HG03432 (cell line): ENCODE measurements around the gene SYDE2.
A peak's percentile ranks its signal among the peaks of the same experiment; 100 is the strongest.
"Not testable (repeated sequence)": the region's sequence is repeated elsewhere in the genome, so short reads cannot be mapped to it uniquely, and the experiment has no call there.

Experiments used
- ATAC-seq: cut with Tn5 transposase; IDR thresholded peaks from one replicate; pipeline ENCODE4 v1.9.1; 2021; ENCODE audit warnings: mild to moderate bottlenecking, moderate library complexity; ENCODE audit not compliant: unreplicated experiment

The SYDE2 gene, protein sequence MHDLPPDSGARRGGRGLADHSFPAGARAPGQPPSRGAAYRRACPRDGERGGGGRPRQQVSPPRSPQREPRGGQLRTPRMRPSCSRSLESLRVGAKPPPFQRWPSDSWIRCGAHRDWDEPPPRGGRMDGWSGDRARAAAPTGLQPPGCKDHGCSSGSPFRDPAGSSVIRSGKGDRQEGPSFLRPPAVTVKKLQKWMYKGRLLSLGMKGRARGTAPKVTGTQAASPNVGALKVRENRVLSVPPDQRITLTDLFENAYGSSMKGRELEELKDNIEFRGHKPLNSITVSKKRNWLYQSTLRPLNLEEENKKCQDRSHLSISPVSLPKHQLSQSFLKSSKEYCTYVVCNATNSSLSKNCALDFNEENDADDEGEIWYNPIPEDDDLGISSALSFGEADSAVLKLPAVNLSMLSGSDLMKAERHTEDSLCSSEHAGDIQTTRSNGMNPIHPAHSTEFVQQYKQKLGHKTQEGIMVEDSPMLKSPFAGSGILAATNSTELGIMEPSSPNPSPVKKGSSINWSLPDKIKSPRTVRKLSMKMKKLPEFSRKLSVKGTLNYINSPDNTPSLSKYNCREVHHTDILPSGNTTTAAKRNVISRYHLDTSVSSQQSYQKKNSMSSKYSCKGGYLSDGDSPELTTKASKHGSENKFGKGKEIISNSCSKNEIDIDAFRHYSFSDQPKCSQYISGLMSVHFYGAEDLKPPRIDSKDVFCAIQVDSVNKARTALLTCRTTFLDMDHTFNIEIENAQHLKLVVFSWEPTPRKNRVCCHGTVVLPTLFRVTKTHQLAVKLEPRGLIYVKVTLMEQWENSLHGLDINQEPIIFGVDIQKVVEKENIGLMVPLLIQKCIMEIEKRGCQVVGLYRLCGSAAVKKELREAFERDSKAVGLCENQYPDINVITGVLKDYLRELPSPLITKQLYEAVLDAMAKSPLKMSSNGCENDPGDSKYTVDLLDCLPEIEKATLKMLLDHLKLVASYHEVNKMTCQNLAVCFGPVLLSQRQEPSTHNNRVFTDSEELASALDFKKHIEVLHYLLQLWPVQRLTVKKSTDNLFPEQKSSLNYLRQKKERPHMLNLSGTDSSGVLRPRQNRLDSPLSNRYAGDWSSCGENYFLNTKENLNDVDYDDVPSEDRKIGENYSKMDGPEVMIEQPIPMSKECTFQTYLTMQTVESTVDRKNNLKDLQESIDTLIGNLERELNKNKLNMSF

DNA sequence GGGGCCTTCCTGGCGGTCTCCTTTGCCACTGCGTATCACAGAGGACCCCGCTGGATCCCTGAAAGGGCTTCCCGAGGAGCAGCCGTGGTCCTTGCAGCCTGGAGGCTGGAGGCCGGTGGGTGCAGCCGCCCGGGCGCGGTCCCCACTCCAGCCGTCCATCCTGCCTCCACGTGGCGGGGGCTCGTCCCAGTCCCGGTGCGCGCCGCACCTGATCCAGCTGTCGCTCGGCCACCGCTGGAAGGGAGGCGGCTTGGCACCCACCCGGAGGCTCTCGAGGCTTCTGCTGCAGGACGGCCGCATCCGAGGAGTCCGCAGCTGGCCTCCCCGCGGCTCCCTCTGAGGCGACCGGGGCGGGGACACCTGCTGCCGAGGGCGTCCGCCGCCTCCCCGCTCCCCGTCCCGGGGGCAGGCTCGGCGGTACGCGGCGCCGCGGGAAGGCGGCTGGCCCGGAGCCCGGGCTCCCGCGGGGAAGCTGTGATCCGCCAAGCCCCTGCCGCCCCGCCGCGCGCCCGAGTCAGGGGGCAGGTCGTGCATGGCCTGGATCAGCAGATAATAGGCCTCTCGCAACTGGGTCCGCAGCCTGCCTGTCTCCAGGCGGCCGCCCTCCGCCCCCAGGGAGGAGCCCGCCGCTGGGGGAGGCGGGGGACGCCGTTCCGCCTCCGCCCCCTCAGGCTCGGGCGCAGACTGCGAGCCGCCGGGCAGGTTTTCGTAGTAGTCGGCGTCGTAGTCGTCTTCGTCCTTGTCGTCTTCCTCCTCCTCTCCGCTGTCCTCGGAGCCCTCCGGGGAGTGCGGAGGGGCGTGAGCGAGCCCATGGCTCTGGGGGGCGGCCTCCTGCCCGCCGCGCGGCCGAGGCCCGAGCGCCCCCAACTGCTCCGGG, at the start of gene SYDE2:
Gene SYDE2 (minus strand): TSS at position 554 of the 877 bp plus-strand sequence. CDS start 20 bp downstream, at position 534.
- peak; percentile 89 for ATAC-seq

DNA sequence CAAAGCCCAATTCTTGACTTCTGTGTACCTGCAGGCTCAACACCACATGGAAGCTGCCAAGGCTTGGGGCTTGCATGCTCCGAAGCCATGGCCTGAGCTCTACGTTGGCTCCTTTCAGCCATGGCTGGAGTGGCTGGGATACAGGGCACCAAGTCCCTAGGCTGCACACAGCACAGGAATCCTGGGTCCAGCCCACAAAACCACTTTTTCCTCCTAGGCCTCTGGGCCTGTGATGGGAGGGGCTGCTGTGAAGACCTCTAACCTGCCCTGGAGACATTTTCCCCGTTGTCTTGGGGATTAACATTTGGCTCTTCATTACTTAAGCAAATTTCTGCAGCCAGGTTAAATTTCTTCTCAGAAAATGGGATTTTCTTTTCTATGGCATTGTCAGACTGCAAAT, 48.2 kb upstream of the SYDE2 start:
- not testable (repeated sequence) for ATAC-seq

DNA sequence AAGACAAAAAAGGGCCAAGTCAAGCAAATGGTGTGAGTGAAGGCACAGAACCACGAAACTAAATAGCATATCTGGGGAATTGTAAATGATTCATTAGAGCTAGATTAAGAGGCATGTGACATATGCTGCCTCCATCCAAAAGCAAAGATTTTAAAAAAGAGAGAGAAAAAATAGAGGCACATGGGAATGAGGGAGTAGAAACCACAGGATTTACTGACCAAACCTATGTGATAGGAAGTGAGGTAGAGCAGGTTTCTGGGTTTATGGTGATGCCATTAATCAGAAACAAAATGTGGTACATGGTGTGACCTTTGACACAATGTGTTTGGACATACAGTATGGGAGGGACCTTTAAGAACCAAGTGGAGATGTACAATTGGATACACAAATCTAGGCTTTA, 45.1 kb upstream of the SYDE2 start:
- ATAC-seq, result no peak

DNA sequence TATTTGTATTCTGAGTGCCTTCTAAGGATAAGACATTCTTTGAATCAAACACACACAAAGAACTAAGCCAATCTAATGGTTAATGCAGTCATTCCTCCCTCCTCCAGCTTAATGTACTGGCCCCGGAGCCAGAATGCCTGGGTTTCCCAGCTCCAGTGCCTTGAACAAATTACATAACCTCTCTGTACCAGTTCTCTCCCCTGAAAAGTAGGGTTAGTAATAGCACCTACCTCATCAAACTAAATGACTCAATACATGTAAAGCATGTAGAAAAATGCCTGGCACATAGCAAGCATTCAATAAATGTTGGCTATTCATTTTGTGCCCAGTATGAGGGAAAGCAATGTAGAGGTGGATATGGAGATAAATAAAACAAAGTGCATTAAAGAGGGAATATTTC, 44.6 kb upstream of the SYDE2 start:
- ATAC-seq, result no peak

DNA sequence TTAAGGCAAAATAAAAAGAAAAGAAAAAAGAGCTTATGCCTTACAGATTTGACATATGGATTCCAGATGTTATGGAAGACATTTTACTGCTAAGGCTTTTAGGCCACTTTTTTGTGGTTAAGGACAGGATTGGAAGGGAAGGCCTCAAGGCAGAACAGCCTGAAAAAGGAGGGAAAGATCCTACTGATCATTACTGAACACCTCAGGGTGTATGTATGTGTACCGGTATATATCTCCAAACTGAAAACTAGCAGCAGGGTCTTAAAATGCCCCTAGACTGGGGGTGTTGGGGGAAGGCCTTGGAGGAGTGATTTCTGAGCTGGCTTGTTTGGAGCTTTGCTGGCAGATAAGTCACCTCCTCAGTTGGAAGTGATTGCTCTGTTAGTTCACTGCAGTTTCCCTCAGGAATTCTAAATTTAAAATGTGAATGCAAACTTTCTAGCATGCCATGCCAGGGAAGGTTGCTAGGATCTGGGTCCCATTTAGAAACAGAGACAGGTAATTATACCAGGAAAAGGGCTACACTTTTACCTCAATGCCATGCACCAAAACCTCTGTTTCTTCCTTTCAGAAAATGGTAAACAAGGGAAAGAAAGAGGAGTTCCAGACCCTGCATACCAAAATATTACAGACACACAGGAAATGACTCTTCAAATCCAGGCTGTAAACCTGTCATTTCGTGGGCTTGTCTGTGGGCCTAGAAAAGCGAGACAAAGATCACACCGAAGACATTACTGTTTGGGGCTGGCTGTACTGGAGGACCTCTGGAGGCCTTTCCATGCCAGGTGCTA, 43.6 kb upstream of the SYDE2 start:
- no peak for ATAC-seq

DNA sequence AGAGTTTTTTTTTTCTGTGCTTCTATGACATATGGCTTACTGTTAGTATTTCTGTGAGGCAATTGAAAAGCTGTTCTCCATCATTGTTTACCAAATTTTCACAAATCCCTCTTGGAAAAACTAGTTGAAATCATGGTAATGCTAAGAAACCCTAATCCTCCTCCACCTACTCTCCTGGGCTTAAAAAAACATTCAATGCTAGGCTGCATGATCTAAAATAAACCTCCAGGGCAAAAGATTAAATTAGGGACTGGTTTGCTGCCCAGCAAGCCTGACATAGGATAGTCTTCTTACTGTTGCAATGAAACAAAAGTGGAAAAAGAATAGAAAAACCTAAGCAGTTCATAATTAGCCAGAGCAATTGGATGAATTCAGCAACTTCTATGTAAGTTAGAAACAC, 42.6 kb upstream of the SYDE2 start:
- no peak for ATAC-seq

DNA sequence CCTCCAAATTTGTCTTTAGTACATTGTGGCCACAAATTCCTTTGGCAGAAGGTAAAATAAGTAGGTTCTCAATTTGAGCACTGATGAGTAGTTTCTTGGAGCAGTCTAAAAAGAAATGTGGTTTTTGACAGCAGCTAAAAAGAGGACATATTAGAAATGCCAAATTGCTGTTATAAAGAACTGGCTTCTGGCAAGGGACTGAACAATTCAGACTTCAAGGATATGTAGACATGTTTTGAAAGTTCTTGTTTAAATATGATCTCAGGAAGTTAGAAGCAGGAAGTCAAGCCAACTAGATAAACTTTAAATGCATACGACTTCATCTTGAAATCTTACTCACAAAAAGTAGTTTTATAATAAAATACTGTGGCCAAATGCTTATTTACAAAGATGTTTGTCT, 39.8 kb upstream of the SYDE2 start:
- ATAC-seq, result no peak

DNA sequence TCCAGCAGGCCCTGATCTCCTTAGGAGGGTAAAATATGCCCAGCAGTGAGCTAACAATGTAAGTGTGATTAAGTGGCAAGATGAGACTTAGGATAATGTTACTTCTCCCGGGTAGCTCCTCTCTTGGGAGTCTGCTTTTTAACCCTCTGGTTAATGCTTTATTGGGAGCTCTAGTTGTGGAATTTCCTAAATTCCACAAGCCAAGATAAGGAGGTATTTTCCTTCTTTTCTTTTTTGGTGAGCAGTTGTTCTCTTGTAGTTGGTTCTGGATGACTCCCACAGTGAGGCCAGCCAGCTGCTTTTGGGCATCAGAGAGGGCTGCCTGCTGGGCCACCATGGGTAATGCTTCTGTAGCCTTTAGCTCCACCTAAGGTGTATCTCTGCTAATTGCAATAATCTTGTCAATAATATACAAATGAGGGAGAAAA, 39.4 kb upstream of the SYDE2 start:
- ATAC-seq, result peak; percentile 65

DNA sequence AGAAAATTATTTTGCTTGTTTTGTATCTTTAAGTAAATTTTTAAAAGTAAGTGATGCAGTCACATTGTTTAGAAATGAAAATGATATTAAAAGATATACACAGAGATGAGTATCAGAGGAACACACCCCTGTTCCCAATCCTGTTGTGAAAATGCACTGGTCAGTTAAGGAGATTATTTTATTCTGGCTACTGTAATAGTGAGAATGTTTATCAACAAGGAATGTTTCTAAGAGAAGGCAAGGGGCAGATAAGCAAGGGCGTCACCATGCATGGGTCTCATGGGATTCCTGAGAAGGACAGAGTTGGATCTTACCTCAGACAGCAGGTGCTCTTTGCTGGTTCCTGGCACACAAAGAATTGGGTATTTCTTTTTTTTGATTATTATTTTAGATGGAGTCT, 36.8 kb upstream of the SYDE2 start:
- ATAC-seq, result no peak

DNA sequence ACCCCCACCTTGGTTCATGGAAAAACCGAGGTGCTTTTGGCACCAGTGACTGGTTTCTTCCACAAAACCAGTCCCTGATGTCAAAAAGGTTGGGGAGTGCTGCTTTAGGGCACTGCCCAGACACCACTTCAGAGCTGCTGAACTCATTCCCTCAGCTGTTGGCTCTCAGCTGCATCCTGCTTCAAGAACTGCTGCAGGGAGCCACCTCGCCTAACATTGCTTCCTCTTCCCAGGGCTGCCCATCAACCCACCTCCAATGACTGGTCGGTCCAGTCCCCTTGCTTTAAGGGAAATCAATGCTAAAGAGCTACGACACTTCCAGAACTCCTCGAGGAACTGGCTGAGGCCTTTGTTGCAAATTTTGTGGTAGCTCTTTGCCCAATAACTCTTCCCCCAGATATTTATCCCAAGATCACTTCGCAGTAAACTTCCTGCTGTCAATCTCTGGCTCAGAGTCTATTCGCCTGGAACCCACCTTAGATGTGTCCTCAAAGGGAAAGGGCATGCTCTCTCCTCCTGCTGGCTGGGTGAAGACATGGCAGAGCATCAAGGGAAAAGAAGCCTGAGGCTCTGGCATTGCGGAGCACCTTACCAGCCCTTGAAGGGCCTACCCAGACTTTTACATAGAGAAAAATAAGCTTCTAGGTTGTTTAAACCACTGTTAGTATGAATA, 29.6 kb upstream of the SYDE2 start:
- peak; percentile 60 for ATAC-seq

DNA sequence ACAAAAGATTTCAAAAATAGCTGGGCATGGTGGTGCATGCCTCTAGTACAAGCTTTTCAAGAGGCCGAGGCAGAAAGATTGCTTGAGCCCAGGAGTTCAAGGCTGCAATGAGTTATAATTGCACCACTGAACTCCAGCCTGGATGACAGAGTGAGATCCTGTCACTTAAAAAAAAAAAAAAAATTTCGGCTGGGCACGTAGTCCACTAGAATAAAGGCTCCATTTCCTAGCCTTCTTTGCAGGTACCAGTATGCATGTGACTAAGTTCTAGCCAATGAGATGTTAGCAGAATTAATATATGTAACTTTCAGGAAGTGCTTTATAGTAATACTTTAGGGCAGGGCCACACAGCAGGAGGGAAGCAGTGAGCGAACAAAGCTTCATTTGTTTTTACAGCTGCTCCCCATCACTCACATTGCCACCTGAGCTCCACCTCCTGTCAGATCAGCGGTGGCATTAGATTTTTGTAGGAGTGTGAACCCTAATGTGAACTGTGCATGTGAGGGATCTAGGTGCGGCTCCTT, 28.8 kb upstream of the SYDE2 start:
- no peak for ATAC-seq

DNA sequence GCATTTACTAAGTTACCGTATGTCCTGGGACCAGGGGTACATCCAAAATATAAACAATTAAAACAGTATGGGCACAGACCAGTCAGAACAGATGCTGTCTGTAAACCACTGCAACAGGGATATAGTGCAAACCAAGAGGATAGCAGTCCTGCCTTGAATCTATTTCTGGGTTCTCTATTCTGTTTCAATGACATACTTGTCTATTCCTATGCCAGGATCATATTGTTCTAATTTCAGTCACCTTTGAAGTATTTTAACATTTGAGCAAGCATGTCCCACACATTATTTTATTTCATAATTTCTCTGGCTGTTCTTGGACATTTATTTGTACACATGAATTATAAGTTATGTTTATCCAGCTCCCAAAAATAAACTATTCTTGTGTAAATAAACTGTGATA, 28.2 kb upstream of the SYDE2 start:
- ATAC-seq, result no peak

DNA sequence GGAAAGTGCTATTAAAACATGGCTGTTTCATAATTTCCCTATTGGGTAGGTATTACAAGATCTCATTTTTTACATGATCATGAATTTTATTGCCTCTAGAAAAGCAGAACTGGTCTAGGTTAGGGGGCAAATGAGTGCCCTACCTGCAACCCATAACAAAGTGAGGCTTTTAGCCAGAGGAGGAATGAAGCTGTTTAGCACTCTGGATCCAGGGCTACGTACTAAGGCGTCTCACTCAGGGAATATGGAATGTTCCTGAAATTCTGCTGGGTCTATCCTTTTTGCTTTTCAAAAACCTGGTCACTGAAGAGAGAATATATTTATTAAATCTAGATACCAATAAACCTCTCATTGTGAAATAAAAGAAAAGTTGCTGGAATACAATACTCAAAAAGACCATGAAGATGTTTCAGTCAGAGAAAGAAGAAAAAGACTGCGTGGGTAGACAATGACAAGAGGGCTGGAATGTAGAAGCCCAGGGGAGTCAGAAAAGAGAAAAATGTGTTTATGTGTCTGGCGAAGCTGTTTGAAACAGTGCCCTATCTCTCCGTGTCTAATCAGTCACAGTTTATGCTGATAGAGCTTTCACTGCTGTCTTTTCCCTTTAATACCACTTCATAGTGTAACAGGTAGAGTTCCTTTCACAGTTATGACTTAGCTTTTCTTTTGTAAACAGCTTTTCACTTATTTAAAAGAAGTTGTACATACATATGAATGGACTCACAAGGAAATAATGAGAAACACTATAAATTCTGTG, 25.0 kb upstream of the SYDE2 start:
- ATAC-seq, result no peak

DNA sequence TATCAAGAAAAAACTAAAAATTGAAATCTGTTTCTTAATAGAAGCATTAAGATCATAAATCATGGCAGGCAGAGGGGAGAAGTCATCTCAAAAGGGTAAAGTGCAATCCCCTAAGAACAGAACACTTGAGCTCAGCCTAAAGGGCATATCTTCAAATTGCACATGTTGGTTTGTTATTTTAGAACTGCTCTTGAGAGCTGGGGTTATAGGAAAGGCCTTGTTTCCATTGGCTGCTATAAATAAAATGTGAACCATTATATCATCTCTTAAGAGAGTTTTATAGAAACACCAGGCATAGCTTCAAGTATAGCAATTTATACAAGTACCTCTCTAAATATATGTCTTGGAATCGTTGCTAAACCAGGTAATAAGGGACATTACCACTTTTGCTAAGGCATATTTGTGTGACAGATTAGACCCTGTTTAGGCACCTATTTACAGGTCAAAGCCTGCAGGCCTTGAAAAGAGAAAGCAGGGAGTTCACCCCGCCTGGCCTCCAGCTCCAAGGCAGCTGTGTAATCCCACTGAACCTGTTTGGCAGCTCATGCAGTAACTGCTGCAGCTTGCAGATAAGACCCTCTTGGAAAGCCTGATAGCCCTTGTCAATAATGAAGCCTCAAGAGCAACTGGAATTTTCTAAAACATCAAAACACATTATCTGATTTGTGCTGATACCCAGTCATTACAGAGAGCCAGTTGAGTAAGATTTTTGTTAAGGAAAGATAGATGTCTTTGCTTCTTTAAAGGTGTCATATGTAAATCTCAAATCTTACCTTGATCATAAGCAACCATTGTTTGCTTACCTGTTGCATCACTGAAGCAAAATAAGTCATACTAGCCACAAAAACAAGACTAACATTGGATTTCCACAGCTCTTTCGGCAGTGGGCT, 24.2 kb upstream of the SYDE2 start:
- ATAC-seq, result no peak

DNA sequence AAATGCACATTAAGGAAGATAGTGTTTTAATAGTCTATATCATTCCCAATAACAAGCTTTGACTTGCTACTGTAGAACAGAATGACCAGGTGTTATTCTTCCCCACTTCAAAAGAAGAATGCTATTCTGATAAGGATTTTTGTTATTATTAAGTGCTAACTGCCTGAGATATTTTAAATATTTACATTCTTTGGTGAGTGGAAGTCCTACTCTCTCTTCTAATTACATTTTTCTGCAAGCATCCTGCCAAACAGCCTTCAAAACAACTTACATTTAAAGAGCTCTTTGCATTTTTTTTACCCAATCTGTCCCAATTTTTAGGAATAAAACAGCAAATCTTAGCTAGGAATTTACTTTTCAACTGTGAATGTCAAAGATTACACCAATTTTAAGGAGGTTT, 23.5 kb upstream of the SYDE2 start:
- no peak for ATAC-seq

DNA sequence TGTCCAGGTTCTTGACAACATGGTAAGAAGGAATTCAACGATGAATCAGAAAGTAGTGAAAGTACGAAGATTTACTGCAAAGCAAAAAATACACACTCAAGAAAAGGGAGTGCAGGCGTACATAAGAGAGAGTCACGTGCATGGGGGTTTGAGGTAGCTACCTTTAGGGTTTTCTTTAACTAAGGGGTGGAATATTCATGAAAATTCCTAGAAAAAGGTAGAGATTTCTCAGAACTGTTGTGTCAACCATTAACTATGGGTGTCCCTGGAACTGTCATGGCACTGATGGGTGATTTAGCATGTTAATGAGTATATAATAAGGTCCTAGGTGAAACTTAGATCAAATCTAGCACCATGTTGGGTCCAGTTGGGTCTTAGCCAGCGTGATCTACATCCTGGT, 22.5 kb upstream of the SYDE2 start:
- ATAC-seq, result no peak

DNA sequence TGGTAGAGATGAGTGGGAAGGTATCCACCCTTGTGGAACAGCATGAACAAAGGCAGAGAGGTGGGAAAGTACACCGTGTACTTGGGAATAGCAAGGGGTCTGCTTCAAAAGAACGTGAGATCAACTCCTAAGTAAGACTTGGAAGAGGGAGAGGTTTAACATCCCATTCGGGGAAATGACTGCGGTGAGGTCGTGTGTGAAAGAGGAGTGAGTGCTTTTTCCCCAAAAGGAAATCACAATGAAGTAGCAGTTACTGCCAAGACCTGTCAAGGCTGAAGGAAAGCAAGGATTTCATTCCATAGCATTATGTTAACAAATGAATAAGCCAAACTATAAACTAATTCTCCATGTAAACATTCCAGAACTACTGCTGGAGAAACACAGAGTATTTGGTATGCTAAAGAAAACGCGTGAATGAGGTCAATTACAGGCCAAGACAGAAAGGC, 20.0 kb upstream of the SYDE2 start:
- no peak for ATAC-seq
